Parathyroid adenoma (tissue), 2 donors: ENCODE measurements around the gene PARP4.
"Not testable (repeated sequence)": the region's sequence is repeated elsewhere in the genome, so short reads cannot be mapped to it uniquely, and the experiment has no call there.

ENCODE experiments used
- H2AFZ ChIP-seq: fragments of 300-600 bp; sonication (generic); one replicate; pipeline ENCODE4 v1.7.0; 2017; ENCODE audit warnings: antibody characterized with exemption, mild to moderate bottlenecking
- H3K27ac ChIP-seq: fragments of 300-600 bp; sonication (generic); one replicate; pipeline ENCODE4 v1.7.0; 2017
- H3K27me3 ChIP-seq: fragments of 300-600 bp; sonication (generic); one replicate; pipeline ENCODE4 v1.7.0; 2017; ENCODE audit warnings: low read length; ENCODE audit not compliant: control insufficient read depth, insufficient read depth
- H3K36me3 ChIP-seq: fragments of 300-600 bp; sonication (generic); one replicate; pipeline ENCODE4 v1.7.0; 2017; ENCODE audit warnings: low read length; ENCODE audit not compliant: control insufficient read depth, insufficient read depth
- H3K4me1 ChIP-seq: fragments of 300-600 bp; sonication (generic); one replicate; pipeline ENCODE4 v1.7.0; 2017; ENCODE audit warnings: control low read depth
- H3K4me2 ChIP-seq: fragments of 300-600 bp; sonication (generic); one replicate; pipeline ENCODE4 v1.7.0; 2017; ENCODE audit warnings: low read length
- H3K4me3 ChIP-seq: fragments of 300-600 bp; sonication (generic); one replicate; pipeline ENCODE4 v1.7.0; 2017; ENCODE audit warnings: low read depth, low read length
- H3K79me2 ChIP-seq: fragments of 300-600 bp; sonication (generic); one replicate; pipeline ENCODE4 v1.7.0; 2017; ENCODE audit warnings: control low read depth
- H3K9ac ChIP-seq: fragments of 300-600 bp; sonication (generic); one replicate; pipeline ENCODE4 v1.7.0; 2017; ENCODE audit warnings: mild to moderate bottlenecking
- H3K9me3 ChIP-seq: fragments of 300-600 bp; sonication (generic); one replicate; pipeline ENCODE4 v1.7.0; 2017; ENCODE audit warnings: low read length; ENCODE audit not compliant: control insufficient read depth
- CTCF ChIP-seq: fragments of 300-600 bp; sonication (generic); IDR thresholded peaks from one replicate; pipeline ENCODE4 v1.7.0; 2017; ENCODE audit warnings: antibody characterized with exemption, mild to moderate bottlenecking
- donor health status: primary hyperparathyroidism.

Gene PARP4

GRCh38 chr13:24473686-24474085 lies 38.9 kb downstream of the PARP4 start:
- no peak overlapping the region for H3K4me2 ChIP-seq
- no peak for TF ChIP-seq CTCF
- no peak overlapping the region for H3K4me3 ChIP-seq
- H3K27me3 ChIP-seq: no peaks in the 10 kb centered on the region
- H3K27ac ChIP-seq: no peak overlapping the region
- H2AFZ ChIP-seq: no peak overlapping the region
- no peak overlapping the region for H3K9ac ChIP-seq
- no peaks in the 10 kb centered on the region for H3K79me2 ChIP-seq
- no peaks in the 10 kb centered on the region for H3K36me3 ChIP-seq
- H3K4me1 ChIP-seq: no peaks in the 10 kb centered on the region
- no peaks in the 10 kb centered on the region for H3K9me3 ChIP-seq

GRCh38 chr13:24472129-24472528 lies 40.4 kb downstream of the PARP4 start:
- not testable (repeated sequence) for H3K9ac ChIP-seq, H3K27ac ChIP-seq, H3K36me3 ChIP-seq, H3K4me3 ChIP-seq, H3K27me3 ChIP-seq, H2AFZ ChIP-seq, H3K4me1 ChIP-seq, H3K79me2 ChIP-seq, H3K4me2 ChIP-seq, H3K9me3 ChIP-seq

GRCh38 chr13:24463078-24463477 lies 49.5 kb downstream of the PARP4 start:
- H3K27me3 ChIP-seq: no peaks in the 10 kb centered on the region
- no peak overlapping the region for H3K4me2 ChIP-seq
- no peak for TF ChIP-seq CTCF
- no peak overlapping the region for H3K4me3 ChIP-seq
- H3K9me3 ChIP-seq: no peaks in the 10 kb centered on the region
- no peaks in the 10 kb centered on the region for H3K79me2 ChIP-seq
- H2AFZ ChIP-seq: no peak overlapping the region
- no peak overlapping the region for H3K27ac ChIP-seq
- H3K4me1 ChIP-seq: no peaks in the 10 kb centered on the region
- H3K36me3 ChIP-seq: no peaks in the 10 kb centered on the region
- no peak overlapping the region for H3K9ac ChIP-seq

GRCh38 chr13:24460256-24460655 lies 52.3 kb downstream of the PARP4 start:
- H3K36me3 ChIP-seq: no peaks in the 10 kb centered on the region

GRCh38 chr13:24459726-24460125 lies 52.9 kb downstream of the PARP4 start:
- no peak overlapping the region for H3K4me3 ChIP-seq
- no peaks in the 10 kb centered on the region for H3K36me3 ChIP-seq
- H3K4me2 ChIP-seq: no peak overlapping the region
- H3K4me1 ChIP-seq: no peaks in the 10 kb centered on the region
- H3K27me3 ChIP-seq: no peaks in the 10 kb centered on the region
- H2AFZ ChIP-seq: no peak overlapping the region
- TF ChIP-seq CTCF: no peak
- H3K9ac ChIP-seq: no peak overlapping the region
- no peak overlapping the region for H3K27ac ChIP-seq
- H3K79me2 ChIP-seq: no peaks in the 10 kb centered on the region
- no peaks in the 10 kb centered on the region for H3K9me3 ChIP-seq

More at GRCh38 chr13:24460256-24460655, 52.3 kb downstream of the PARP4 start:
- H3K9me3 ChIP-seq: no peaks in the 10 kb centered on the region
- no peak overlapping the region for H3K4me2 ChIP-seq
- no peak overlapping the region for H3K27ac ChIP-seq
- H3K4me1 ChIP-seq: no peaks in the 10 kb centered on the region
- H2AFZ ChIP-seq: no peak overlapping the region
- H3K9ac ChIP-seq: no peak overlapping the region
- no peak for TF ChIP-seq CTCF
- no peaks in the 10 kb centered on the region for H3K27me3 ChIP-seq
- H3K79me2 ChIP-seq: no peaks in the 10 kb centered on the region
- no peak overlapping the region for H3K4me3 ChIP-seq
